ENCODE results near the gene ATP13A4.

GRCh38 chr3:193589616-193590015 is 34.9 kb upstream of the ATP13A4 start:
- TF ChIP-seq MAX (IDR thresholded peaks at IDR 0.05), result no peak
- TF ChIP-seq RAD21 (IDR thresholded peaks at IDR 0.05; ENCODE audit: low read depth), result no peak
- no peak for TF ChIP-seq CEBPB (IDR thresholded peaks at IDR 0.05)
- TF ChIP-seq REST (IDR thresholded peaks at IDR 0.05; ENCODE audit: low read depth), result no peak
- TF ChIP-seq EGR1 (IDR thresholded peaks at IDR 0.05), result no peak
- no peak for TF ChIP-seq TEAD4 (IDR thresholded peaks at IDR 0.05)
- TF ChIP-seq YY1 (IDR thresholded peaks at IDR 0.05; ENCODE audit: low read depth), result no peak
- TF ChIP-seq TAF1 (IDR thresholded peaks at IDR 0.05; ENCODE audit: low read depth), result no peak
- no peak for TF ChIP-seq EP300 (IDR thresholded peaks at IDR 0.05; ENCODE audit: borderline replicate concordance)
- no peak for TF ChIP-seq CREB1 (IDR thresholded peaks at IDR 0.05; ENCODE audit: low read depth)
- TF ChIP-seq TCF12 (IDR thresholded peaks at IDR 0.05; ENCODE audit: low read depth), result no peak
- no peak for TF ChIP-seq NFIC (IDR thresholded peaks at IDR 0.05)

All from Ishikawa (cell line).